Breast epithelium (tissue), 3 donors: ENCODE measurements around the gene ESYT2.

Experiments used
- POLR2A ChIP-seq: fragments of 450-650 bp; IDR thresholded peaks from one replicate; pipeline ENCODE4 v1.6.1; 2016; ENCODE audit warnings: antibody characterized with exemption, mild to moderate bottlenecking, moderate library complexity
- POLR2AphosphoS5 ChIP-seq, 3 donors: sonication (generic); formaldehyde crosslinking; IDR thresholded peaks; one replicate each; pipeline ENCODE4 v1.6.1; 2017; ENCODE audit warnings: antibody characterized with exemption in 3 of 3
- TF ChIP-seq, protein P1 (sequence below), 3 donors: fragments of 450-650 bp; IDR thresholded peaks; one replicate each; pipeline ENCODE4 v1.5.1; 2016 to 2017; ENCODE audit warnings: antibody characterized with exemption in 3 of 3, mild to moderate bottlenecking in 3 of 3, moderate library complexity in 3 of 3

DNA sequence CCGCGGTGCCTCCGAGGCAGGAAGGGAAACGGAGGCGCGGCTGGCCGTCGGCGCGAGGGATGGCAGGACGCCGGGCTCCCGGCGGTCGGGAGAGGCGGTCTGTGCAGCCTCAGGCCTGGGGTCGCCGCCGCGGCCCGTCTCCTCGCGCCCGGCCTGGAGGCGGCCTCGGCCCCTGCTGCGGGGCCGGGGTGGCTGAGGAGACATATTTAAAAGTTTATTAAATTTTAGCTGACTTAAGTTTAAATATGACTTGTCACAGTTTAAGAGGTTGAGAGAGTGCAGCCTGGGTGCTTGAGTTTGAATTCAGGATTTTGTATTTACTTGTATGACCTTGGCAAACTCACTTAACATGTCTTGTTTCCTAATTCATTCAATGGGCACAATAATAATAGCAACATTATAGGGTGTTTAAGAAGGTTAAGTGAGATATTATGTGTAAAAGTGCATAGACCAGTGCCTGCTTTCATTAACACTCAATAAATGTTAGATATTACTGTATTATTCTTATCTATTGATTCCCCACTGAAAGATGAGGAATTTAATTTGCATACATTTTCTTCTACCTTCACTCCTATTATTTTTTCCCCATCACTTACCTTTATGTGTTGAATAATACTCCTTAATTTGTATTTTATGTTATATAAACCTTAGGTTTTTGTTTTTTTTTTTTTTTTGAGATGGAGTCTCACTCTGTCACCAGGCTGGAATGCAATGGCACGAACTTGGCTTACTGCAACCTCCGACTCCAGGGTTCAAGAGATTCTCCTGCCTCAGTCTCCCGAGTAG lies 27.8 kb upstream of the ESYT2 start:
- TF ChIP-seq POLR2A: no peak
- TF ChIP-seq, protein P1, sequence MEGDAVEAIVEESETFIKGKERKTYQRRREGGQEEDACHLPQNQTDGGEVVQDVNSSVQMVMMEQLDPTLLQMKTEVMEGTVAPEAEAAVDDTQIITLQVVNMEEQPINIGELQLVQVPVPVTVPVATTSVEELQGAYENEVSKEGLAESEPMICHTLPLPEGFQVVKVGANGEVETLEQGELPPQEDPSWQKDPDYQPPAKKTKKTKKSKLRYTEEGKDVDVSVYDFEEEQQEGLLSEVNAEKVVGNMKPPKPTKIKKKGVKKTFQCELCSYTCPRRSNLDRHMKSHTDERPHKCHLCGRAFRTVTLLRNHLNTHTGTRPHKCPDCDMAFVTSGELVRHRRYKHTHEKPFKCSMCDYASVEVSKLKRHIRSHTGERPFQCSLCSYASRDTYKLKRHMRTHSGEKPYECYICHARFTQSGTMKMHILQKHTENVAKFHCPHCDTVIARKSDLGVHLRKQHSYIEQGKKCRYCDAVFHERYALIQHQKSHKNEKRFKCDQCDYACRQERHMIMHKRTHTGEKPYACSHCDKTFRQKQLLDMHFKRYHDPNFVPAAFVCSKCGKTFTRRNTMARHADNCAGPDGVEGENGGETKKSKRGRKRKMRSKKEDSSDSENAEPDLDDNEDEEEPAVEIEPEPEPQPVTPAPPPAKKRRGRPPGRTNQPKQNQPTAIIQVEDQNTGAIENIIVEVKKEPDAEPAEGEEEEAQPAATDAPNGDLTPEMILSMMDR (IDR thresholded peaks at IDR 0.05): no peak
- no peak for TF ChIP-seq POLR2AphosphoS5 (IDR thresholded peaks at IDR 0.05)
